HepG2 (cell line): ENCODE results near the gene PFKM. TPM values are rescaled to one million over a fixed set of nuclear protein-coding genes. Genes with fewer than 3 reads are reported as not detected.

Experiments
- ATF2 ChIP-seq: sonication (generic); formaldehyde crosslinking; IDR thresholded peaks from 2 replicates; pipeline ENCODE4 v1.4.0; 2020; ENCODE audit warnings: missing genetic modification reagents
- JUN ChIP-seq: sonication (generic); formaldehyde crosslinking; IDR thresholded peaks from 2 replicates; pipeline ENCODE4 v1.4.0; 2020; ENCODE audit warnings: mild to moderate bottlenecking, missing genetic modification reagents
- KDM5B ChIP-seq: sonication (generic); formaldehyde crosslinking; IDR thresholded peaks from 2 replicates; pipeline ENCODE4 v1.4.0; 2020; ENCODE audit warnings: missing genetic modification reagents, mild to moderate bottlenecking, borderline replicate concordance
- SALL1 ChIP-seq: sonication (generic); formaldehyde crosslinking; IDR thresholded peaks from 2 replicates; pipeline ENCODE4 v1.8.0; 2022; ENCODE audit warnings: mild to moderate bottlenecking, missing genetic modification reagents
- SIN3B ChIP-seq: fragments of 150-350 bp; IDR thresholded peaks from 2 replicates; pipeline ENCODE4 v1.6.1; 2014; ENCODE audit warnings: low read length
- SP140L ChIP-seq: sonication (generic); formaldehyde crosslinking; IDR thresholded peaks from 2 replicates; pipeline ENCODE4 v1.4.0; 2020; ENCODE audit warnings: missing genetic modification reagents, borderline replicate concordance
- UBTF ChIP-seq: sonication (generic); formaldehyde crosslinking; IDR thresholded peaks from 2 replicates; pipeline ENCODE4 v1.4.0; 2020; ENCODE audit warnings: mild to moderate bottlenecking, missing genetic modification reagents
- ZBTB43 ChIP-seq: sonication (generic); formaldehyde crosslinking; conservative IDR thresholded peaks from 2 replicates; pipeline ENCODE4 v1.4.0; 2020; ENCODE audit warnings: missing genetic modification reagents
- ZMAT3 ChIP-seq: sonication (generic); formaldehyde crosslinking; conservative IDR thresholded peaks from 2 replicates; pipeline ENCODE4 v1.7.0; 2021; ENCODE audit warnings: missing genetic modification reagents
- ZNF574 ChIP-seq: sonication (generic); formaldehyde crosslinking; IDR thresholded peaks from 2 replicates; pipeline ENCODE4 v1.4.0; 2020; ENCODE audit warnings: missing genetic modification reagents
- ZNF609 ChIP-seq: sonication (generic); formaldehyde crosslinking; IDR thresholded peaks from 2 replicates; pipeline ENCODE4 v1.4.0; 2020; ENCODE audit warnings: mild to moderate bottlenecking, missing genetic modification reagents, borderline replicate concordance
- polyA plus RNA-seq, 8 experiments: library from polyadenylated mRNA; depleted of rRNA in 3 of 8; stranded (reverse) in 7 of 8; unstranded in 1 of 8; fragments of >200 nt; fragmentation: Illumina TruSeq in 4 of 8; extraction: Trizol in 4 of 8; gene quantifications; 2 replicates each; pipeline versions ENCODE4 v1.2.1 to v1.2.3, GENCODE V29; 2011 to 2016; ENCODE audit warnings: low read depth in 4 of 8, missing spikeins in 1 of 8, mixed read lengths in 1 of 8; ENCODE audit not compliant: insufficient read depth in 1 of 8
- total RNA-seq, 5 experiments: library from RNA; depleted of rRNA; stranded (reverse); fragments of >200 nt; fragmentation: Illumina TruSeq; extraction: Trizol; gene quantifications; 2 replicates each; pipeline ENCODE4 v1.2.3, GENCODE V29; 2016; ENCODE audit warnings: low read depth in 1 of 5

PFKM gene
- total and polyA plus RNA-seq, 2 of the 13 experiments (the other 11 are each of a cell fraction or from before 2014, with no cell fraction given): 1.9 to 2.4 TPM

GRCh38 chr12:48105867-48106680 is 13.1 kb upstream of the PFKM start, which contains the start of gene SENP1 (continued):
- TF ChIP-seq ZBTB43 (CRISPR knock-in tag) (no peak; the same call in 1 of the 2 replicates), SIN3B (peak; percentile 87), JUN (CRISPR knock-in tag) (no peak), KDM5B (peak; percentile 89; the same call in 1 of the 2 replicates), ATF2 (no peak), UBTF (CRISPR knock-in tag) (peak; percentile 91), ZNF609 (0 out of 2 replicates have a peak, but pooled peaks have one; percentile 40), ZNF574 (CRISPR knock-in tag) (peak; percentile 92), SP140L (CRISPR knock-in tag) (no peak), ZMAT3 (peak; percentile 37; the same call in 1 of the 2 replicates), SALL1 (CRISPR knock-in tag) (peak; percentile 87)
